HFF-Myc (cell line): ENCODE measurements around the gene ANKRD23.
"Not testable (repeated sequence)": the region's sequence is repeated elsewhere in the genome, so short reads cannot be mapped to it uniquely, and the experiment has no call there.

Experiments
- DNase-seq: peaks from one replicate; pipeline ENCODE4 v3.0.0-alpha.2; 2011; ENCODE audit warnings: low read depth; ENCODE audit errors: extremely low read depth
- H3K4me3 ChIP-seq: replicated peaks from 2 replicates; pipeline ENCODE4 v1.5.1; 2011; ENCODE audit warnings: low read depth, mild to moderate bottlenecking, control low read depth, low read length
- CTCF ChIP-seq: IDR thresholded peaks from 2 replicates; pipeline ENCODE4 v1.5.1; 2012; ENCODE audit warnings: mild to moderate bottlenecking, low read depth, low read length, control low read depth; ENCODE audit errors: missing control alignments

Gene ANKRD23

DNA sequence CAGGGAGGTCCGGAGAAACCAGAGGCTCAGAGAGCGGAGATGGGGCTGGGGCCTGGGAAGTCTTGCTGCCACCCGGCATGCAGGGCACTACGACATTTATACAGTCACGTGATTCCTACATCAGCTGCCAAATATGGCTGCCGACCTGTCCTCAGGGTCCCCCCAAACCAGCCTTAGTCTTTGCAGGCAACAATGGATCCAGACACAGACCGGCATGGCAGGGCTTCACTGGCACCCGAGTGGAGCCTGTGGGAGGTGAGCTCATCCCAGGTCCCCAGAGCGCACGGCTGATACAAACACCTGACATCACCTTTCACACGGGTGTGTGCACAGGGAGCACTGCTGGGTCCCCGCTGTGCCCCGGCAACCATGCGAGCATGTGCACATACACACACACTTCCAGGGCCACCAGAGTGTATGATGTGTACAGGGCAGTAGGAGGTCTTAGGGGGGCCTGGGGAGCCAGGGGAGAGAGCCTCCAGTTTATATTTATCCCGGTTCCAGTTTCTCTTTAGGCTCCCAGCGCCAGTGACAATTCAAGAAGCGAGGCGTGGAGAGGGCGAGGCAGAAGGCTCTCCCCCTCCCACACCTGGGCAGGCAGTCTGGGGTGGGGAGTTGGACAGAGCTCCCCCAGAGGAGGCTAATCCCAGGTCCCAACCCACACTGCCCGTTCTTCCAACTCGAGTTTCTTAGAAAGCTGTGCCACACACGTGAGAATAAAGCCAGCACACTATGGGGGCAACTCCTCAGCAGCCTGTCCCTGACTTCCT, 23.4 kb upstream of the ANKRD23 start:
- DNase-seq, result no peak
- TF ChIP-seq CTCF, result no peak
- H3K4me3 ChIP-seq, result peak overlapping the region; percentile 68

GRCh38 chr2:96866586-96866985, 22.8 kb upstream of the ANKRD23 start:
- DNase-seq, result no peak
- peak overlapping the region; percentile 68 for H3K4me3 ChIP-seq
- no peak for TF ChIP-seq CTCF

DNA sequence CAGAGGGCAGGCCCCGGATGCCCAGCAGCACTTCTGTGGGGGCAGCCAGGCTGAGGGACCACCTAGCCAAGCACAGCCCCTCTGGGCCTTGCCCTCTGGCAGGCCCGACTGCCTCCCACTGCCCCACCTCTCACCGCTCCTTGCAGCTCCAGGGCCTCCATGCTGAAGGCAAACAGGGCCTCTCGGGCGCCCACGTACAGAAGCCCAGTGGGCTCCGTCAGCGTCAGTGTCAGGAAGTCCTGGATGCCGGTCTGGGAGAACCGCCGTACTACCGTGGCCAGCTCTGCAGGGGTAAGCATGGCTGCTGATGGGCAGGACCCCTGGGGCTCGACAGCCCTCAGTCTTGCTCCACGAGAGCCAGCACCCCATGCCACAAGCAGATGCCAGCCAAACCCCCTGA, 22.3 kb upstream of the ANKRD23 start:
- H3K4me3 ChIP-seq, result no peak overlapping the region
- no peak for TF ChIP-seq CTCF

GRCh38 chr2:96865654-96866053, 21.8 kb upstream of the ANKRD23 start:
- DNase-seq, result no peak
- no peak for TF ChIP-seq CTCF
- no peak overlapping the region for H3K4me3 ChIP-seq

More for the DNA sequence above, 22.3 kb upstream of the ANKRD23 start:
- DNase-seq, result no peak

GRCh38 chr2:96864343-96865091, 20.7 kb upstream of the ANKRD23 start:
- DNase-seq, result no peak
- no peak for TF ChIP-seq CTCF
- no peak overlapping the region for H3K4me3 ChIP-seq

DNA sequence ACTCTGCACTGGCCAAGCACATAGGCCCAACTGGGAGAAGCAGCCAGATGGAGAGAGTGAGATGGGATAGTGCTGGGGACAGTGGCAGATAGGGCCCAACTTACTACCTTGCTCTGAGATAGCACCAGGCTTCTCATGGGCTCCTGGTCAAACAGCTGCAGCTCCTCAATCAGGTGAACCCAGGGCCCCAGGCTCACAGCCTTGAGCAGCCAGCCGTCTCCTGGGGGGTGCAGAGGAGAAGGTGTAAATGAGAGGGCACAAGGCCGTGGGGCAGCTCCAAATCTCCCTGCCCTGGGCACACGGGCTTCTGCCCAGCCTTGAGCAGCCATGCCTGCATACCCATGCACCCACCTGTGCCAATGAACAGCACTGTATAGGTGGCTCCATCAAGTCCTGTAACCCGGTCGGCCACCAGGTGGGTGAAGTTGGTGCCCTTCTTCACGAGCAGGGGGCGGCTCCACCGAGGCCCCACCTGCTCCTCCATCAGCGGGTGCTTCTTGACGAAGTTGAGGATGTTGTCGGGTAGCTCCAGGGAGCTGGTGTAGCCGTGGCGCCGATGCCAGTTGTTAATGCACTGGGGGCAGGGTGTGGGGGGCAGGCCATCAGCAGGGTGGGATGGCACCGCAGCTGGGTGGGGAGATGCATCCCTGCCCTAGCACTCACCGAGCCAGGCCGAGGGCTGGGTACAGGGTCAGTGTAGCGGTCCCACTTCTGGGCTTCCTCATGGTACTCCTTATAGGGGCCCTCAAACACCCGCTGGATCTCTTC, 19.9 kb upstream of the ANKRD23 start:
- DNase-seq, result no peak
- H3K4me3 ChIP-seq, result no peak overlapping the region
- no peak for TF ChIP-seq CTCF

GRCh38 chr2:96863056-96863455, 19.2 kb upstream of the ANKRD23 start:
- DNase-seq, H3K4me3 ChIP-seq: not testable (repeated sequence)
